Brain microvascular endothelial cell (primary cell): ENCODE results near the gene TCF25.
A peak's percentile ranks its signal among the peaks of the same experiment; 100 is the strongest.
"Not testable (repeated sequence)": the region's sequence is repeated elsewhere in the genome, so short reads cannot be mapped to it uniquely, and the experiment has no call there.

Experiments
- DNase-seq: peaks from one replicate; pipeline ENCODE4 v3.0.0-alpha.2; 2020
- H3K27ac ChIP-seq: fragments of 250-450 bp; sonication (Bioruptor Pico); 2 replicates; pipeline ENCODE4 v1.5.1; 2020; ENCODE audit warnings: mild to moderate bottlenecking, moderate library complexity
- H3K27me3 ChIP-seq: fragments of 250-450 bp; sonication (Bioruptor Pico); replicated peaks from 2 replicates; pipeline ENCODE4 v1.5.1; 2020; ENCODE audit warnings: mild to moderate bottlenecking
- H3K36me3 ChIP-seq: fragments of 250-450 bp; sonication (Bioruptor Pico); replicated peaks from 2 replicates; pipeline ENCODE4 v1.5.1; 2020; ENCODE audit warnings: mild to moderate bottlenecking
- H3K4me3 ChIP-seq: 2 replicates; pipeline ENCODE4 v1.5.1; 2011; ENCODE audit warnings: low read depth, mild to moderate bottlenecking, control low read depth, low read length, moderate library complexity
- in situ Hi-C: cut with HindIII; loops from 2 replicates; pipeline ENCODE4 v1.10.0; 2017; ENCODE audit warnings: low sequenced_read_pairs, low pct_ligation_motif_present
- TF ChIP-seq, protein P1 (sequence below): IDR thresholded peaks from 2 replicates; pipeline ENCODE4 v1.5.1; 2011; ENCODE audit warnings: low read depth, mild to moderate bottlenecking, moderate library complexity, low read length, control low read depth, inconsistent platforms; ENCODE audit errors: missing control alignments

Gene TCF25, protein sequence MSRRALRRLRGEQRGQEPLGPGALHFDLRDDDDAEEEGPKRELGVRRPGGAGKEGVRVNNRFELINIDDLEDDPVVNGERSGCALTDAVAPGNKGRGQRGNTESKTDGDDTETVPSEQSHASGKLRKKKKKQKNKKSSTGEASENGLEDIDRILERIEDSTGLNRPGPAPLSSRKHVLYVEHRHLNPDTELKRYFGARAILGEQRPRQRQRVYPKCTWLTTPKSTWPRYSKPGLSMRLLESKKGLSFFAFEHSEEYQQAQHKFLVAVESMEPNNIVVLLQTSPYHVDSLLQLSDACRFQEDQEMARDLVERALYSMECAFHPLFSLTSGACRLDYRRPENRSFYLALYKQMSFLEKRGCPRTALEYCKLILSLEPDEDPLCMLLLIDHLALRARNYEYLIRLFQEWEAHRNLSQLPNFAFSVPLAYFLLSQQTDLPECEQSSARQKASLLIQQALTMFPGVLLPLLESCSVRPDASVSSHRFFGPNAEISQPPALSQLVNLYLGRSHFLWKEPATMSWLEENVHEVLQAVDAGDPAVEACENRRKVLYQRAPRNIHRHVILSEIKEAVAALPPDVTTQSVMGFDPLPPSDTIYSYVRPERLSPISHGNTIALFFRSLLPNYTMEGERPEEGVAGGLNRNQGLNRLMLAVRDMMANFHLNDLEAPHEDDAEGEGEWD

DNA sequence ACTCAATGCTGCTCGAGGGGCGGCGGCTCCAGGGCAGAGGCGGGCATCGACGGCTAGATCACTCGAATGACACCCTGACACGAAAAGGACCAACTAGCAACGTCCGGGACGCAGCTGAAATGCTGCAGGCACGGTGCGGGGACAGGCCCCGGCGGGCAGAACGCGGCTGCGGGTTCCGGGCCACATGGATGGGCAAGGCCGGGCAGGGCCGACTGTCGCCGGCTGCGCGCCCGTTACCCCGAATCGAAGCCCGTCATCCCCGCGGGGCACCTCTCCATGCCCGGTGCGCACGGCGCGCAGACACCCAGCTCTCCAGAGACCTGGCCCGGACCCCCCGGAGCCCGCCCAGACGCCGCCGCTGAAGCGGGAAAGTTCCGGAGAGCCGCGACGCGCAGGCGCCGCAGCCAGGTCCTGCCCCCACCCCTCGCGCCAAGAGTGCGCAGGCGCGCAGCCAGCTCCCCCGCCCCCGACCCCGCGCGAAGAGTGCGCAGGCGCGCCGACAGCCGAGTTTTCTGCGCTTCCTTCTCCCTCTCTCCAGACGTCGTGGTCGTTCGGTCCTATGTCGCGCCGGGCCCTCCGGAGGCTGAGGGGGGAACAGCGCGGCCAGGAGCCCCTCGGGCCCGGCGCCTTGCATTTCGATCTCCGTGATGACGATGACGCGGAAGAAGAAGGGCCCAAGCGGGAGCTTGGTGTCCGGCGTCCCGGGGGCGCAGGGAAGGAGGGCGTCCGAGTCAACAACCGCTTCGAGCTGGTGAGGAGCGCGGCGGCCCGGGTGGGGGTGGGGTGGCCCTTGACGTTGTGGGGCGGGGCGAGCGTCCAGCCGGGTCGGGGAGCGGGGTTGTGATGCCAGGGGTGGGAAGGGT is at the start of gene TCF25:
TCF25 (plus strand) TSS at position 484 of the 863 bp plus-strand sequence; CDS start at position 560, 76 bp downstream.
- in situ Hi-C loops, result no loop called here
- H3K36me3 ChIP-seq, result peaks cover 8% of the 10 kb centered on the region
- peak; percentile 58 for DNase-seq
- H3K4me3 ChIP-seq, result peak within 1 kb of the TSS; percentile 82
- TF ChIP-seq, protein P1, sequence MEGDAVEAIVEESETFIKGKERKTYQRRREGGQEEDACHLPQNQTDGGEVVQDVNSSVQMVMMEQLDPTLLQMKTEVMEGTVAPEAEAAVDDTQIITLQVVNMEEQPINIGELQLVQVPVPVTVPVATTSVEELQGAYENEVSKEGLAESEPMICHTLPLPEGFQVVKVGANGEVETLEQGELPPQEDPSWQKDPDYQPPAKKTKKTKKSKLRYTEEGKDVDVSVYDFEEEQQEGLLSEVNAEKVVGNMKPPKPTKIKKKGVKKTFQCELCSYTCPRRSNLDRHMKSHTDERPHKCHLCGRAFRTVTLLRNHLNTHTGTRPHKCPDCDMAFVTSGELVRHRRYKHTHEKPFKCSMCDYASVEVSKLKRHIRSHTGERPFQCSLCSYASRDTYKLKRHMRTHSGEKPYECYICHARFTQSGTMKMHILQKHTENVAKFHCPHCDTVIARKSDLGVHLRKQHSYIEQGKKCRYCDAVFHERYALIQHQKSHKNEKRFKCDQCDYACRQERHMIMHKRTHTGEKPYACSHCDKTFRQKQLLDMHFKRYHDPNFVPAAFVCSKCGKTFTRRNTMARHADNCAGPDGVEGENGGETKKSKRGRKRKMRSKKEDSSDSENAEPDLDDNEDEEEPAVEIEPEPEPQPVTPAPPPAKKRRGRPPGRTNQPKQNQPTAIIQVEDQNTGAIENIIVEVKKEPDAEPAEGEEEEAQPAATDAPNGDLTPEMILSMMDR, result no peak
- no peaks in the 10 kb centered on the region for H3K27me3 ChIP-seq
- peak within 1 kb of the TSS; percentile 99 for H3K27ac ChIP-seq

DNA sequence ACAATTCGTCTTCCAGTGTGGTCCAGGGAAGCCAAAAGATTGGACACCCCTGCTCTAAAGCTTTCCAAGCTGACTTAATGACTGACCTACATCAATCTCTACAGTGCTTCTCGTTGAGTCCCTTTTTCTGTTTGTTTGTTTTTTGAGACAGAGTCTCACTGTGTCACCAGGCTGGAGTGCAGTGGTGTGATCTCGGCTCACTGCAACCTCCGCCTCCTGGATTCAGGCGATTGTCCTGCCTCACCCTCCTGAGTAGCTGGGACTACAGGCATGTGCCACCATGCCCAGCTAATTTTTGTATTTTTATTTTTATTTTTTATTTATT is 49.6 kb upstream of the TCF25 start:
- H3K36me3 ChIP-seq, H3K4me3 ChIP-seq, DNase-seq, in situ Hi-C loops, H3K27me3 ChIP-seq, H3K27ac ChIP-seq: not testable (repeated sequence)

DNA sequence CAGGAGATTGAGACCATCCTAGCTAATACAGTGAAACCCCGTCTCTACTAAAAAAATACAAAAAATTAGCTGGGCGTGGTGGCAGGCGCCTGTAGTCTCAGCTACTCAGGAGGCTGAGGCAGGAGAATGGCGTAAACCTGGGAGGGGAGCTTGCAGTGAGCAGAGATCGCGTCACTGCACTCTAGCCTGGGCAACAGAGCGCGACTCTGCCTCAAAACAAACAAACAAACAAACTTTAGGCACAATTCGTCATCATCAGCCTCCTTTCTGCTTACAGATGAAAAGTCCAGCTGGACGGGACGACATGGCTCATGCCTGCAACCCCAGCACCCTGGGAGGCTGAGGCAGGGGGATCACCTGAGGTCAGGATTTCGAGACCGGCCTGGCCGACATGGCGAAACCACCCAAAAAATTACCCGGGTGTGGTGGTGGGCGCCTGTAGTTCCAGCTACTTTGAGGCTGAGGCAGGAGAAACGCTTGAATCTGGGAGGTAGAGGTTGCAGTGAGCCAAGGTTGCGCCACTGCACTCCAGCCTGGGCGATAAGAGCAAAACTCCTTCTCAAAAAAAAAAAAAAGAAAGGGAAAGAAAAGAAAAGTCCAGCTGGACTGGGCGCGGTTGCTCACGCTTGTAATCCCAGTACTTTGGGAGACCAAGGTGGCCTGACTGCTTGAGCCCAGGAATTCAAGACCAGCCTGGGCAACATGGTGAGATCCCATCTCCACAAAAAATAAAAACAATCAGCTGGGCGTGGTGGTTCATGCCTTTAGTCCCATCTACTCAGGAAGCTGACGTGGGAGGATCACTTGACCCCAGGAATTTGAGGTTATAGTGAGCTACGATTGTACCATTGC is 46.6 kb upstream of the TCF25 start:
- DNase-seq, result no peak
- Histone ChIP-seq H3K27ac (no peak overlapping the region), H3K27me3 (no peaks in the 10 kb centered on the region), H3K4me3 (no peak overlapping the region), H3K36me3 (no peaks in the 10 kb centered on the region)
- TF ChIP-seq, protein P1, result no peak
- in situ Hi-C loops, result no loop called here

DNA sequence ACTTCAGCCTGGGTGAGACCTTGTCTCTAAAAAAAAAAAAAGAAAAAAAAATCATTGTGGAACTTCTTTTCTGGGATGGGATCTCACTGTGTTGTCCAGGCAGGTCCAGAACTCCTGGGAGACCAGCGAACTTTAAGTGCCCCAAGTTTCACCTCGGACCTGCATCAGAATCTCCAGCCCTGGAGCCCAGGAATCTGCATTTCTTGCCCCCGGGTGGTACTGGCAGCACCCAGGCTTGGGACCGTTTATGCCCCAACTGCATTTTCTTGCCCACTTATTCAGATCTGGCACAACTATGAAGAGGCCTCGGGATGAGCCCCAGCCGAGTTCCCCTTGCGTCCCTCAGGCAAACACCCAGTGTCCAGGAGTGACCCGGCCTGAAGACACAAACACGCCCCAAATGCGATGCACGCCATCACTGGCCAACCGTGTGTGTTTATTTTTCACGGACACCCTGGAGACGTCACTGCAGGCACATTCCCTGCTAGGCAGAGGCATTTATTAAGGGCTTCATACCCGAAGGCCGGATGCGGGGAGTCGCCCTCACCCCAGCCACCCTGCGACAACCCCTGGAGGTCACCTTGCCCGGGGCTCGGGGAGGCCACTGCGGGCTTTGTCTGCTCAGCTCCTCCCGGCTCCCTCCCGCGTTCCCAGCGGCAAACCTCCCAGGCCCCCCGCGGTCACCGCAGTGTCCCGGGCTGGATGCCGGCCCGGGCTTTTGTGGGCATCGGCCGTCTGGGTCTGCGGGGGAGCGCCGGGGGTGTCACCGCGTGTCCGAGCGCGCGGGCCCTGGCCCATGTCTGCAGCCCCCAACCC is 45.8 kb upstream of the TCF25 start:
- no peaks in the 10 kb centered on the region for H3K27me3 ChIP-seq
- in situ Hi-C loops, result no loop called here
- no peaks in the 10 kb centered on the region for H3K36me3 ChIP-seq
- DNase-seq, result peak; percentile 67
- peak overlapping the region; percentile 51 for H3K4me3 ChIP-seq
- TF ChIP-seq, protein P1, result no peak
- peak overlapping the region; percentile 38 for H3K27ac ChIP-seq

DNA sequence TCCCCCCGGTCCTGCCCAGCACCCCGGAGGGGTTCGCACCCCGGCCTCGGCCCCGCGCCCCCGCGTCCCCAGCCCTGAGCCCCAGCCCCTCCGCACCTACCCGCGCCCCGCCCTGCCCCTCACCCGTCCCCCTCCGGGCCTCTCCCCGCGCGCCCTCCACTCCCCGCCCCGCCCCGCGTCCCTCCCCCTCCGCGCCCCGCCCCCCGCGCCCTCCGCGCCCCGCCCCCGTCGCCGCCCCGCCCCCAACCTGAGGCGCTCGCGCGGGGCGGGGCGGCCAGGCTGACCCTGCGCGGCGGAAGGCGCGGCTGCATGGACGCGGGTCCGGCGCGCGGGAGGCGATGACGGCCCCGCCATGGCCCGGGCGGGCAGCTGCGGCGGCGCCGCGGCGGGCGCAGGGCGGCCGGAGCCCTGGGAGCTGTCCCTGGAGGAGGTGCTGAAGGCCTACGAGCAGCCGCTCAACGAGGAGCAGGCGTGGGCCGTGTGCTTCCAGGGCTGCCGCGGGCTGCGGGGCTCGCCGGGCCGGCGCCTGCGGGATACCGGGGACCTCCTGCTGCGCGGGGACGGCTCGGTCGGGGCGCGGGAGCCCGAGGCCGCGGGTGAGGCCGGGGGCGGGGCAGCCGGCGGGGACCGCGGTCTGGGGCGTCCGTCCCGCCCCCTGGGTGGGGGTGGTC is 45.1 kb upstream of the TCF25 start, which contains the start of gene SPIRE2:
SPIRE2 (plus strand) TSS at position 277 of the 671 bp plus-strand sequence; CDS start at position 353, 76 bp downstream.
- no peaks in the 10 kb centered on the region for H3K27me3 ChIP-seq
- peak; percentile 37 for DNase-seq
- peak within 1 kb of the TSS; percentile 51 for H3K4me3 ChIP-seq
- in situ Hi-C loops, result no loop called here
- no peaks in the 10 kb centered on the region for H3K36me3 ChIP-seq
- peak within 1 kb of the TSS; percentile 38 for H3K27ac ChIP-seq
- TF ChIP-seq, protein P1, result no peak
